Measurements from ENCODE around the gene SLC25A23. TPM values are rescaled to one million over a fixed set of nuclear protein-coding genes. Genes with fewer than 3 reads are reported as not detected.

Gene SLC25A23
- total RNA-seq, 1 donor from 2014 or later: 76.2 TPM

GRCh38 chr19:6473647-6474046, 14.1 kb upstream of the SLC25A23 start:
- peaks cover 12% of the 10 kb centered on the region for H3K27me3 Mint-ChIP-seq
- H3K4me3 Mint-ChIP-seq (ENCODE audit: low read depth): no peak overlapping the region
- H3K9me3 Mint-ChIP-seq (ENCODE audit: low read depth): no peaks in the 10 kb centered on the region
- no peak for TF ChIP-seq CTCF (IDR thresholded peaks at IDR 0.05; ENCODE audit: unreplicated experiment)
- H3K4me1 Mint-ChIP-seq (ENCODE audit: low read depth): peaks cover 10% of the 10 kb centered on the region
- DNase-seq (ENCODE audit: low spot score, unreplicated experiment): no peak
- H3K36me3 Mint-ChIP-seq (ENCODE audit: insufficient read depth): peaks cover 2% of the 10 kb centered on the region
- peak overlapping the region; percentile 41 for H3K27ac Mint-ChIP-seq

- TF ChIP-seq CTCF (IDR thresholded peaks at IDR 0.05; ENCODE audit: unreplicated experiment): no peak
- Mint-ChIP-seq H3K4me3 (ENCODE audit: low read depth) (no peak overlapping the region), H3K27me3 (peaks cover 12% of the 10 kb centered on the region), H3K36me3 (ENCODE audit: insufficient read depth) (peaks cover 7% of the 10 kb centered on the region), H3K9me3 (ENCODE audit: low read depth) (no peaks in the 10 kb centered on the region), H3K4me1 (ENCODE audit: low read depth) (peaks cover 10% of the 10 kb centered on the region), H3K27ac (no peak overlapping the region)
- no peak for DNase-seq (ENCODE audit: low spot score, unreplicated experiment)
Measured at GRCh38 chr19:6472713-6473112, 13.1 kb upstream of the SLC25A23 start.

- Mint-ChIP-seq H3K4me1 (ENCODE audit: low read depth) (peaks cover 10% of the 10 kb centered on the region), H3K27ac (no peak overlapping the region), H3K9me3 (ENCODE audit: low read depth) (no peaks in the 10 kb centered on the region), H3K4me3 (ENCODE audit: low read depth) (no peak overlapping the region), H3K36me3 (ENCODE audit: insufficient read depth) (peaks cover 11% of the 10 kb centered on the region), H3K27me3 (peaks cover 8% of the 10 kb centered on the region)
- no peak for DNase-seq (ENCODE audit: low spot score, unreplicated experiment)
- TF ChIP-seq CTCF (IDR thresholded peaks at IDR 0.05; ENCODE audit: unreplicated experiment): no peak
Measured at GRCh38 chr19:6471076-6471475, 11.5 kb upstream of the SLC25A23 start.

GRCh38 chr19:6470173-6470572, 10.6 kb upstream of the SLC25A23 start:
- Mint-ChIP-seq H3K4me3 (ENCODE audit: low read depth) (no peak overlapping the region), H3K36me3 (ENCODE audit: insufficient read depth) (peaks cover 13% of the 10 kb centered on the region), H3K27ac (no peak overlapping the region), H3K4me1 (ENCODE audit: low read depth) (peaks cover 16% of the 10 kb centered on the region), H3K27me3 (peaks cover 3% of the 10 kb centered on the region), H3K9me3 (ENCODE audit: low read depth) (no peaks in the 10 kb centered on the region)
- DNase-seq (ENCODE audit: low spot score, unreplicated experiment): no peak
- no peak for TF ChIP-seq CTCF (IDR thresholded peaks at IDR 0.05; ENCODE audit: unreplicated experiment)

GRCh38 chr19:6467384-6467783, 7.8 kb upstream of the SLC25A23 start:
- no peak for TF ChIP-seq CTCF (IDR thresholded peaks at IDR 0.05; ENCODE audit: unreplicated experiment)
- no peak overlapping the region for H3K4me3 Mint-ChIP-seq (ENCODE audit: low read depth)

More at GRCh38 chr19:6467384-6467783, 7.8 kb upstream of the SLC25A23 start:
- Mint-ChIP-seq H3K4me1 (ENCODE audit: low read depth) (peaks cover 22% of the 10 kb centered on the region), H3K9me3 (ENCODE audit: low read depth) (no peaks in the 10 kb centered on the region), H3K27ac (no peak overlapping the region), H3K36me3 (ENCODE audit: insufficient read depth) (peaks cover 13% of the 10 kb centered on the region), H3K27me3 (no peaks in the 10 kb centered on the region)
- DNase-seq (ENCODE audit: low spot score, unreplicated experiment): no peak

All from progenitor cell of endocrine pancreas (in vitro differentiated cells).